HCT116 (cell line): ENCODE data around the gene OSGIN1. TPM values are rescaled to one million over a fixed set of nuclear protein-coding genes. Genes with fewer than 3 reads are reported as not detected.

Source experiments
- ATAC-seq: fragments of 200-7000 bp; cut with Tn5 transposase; 2 replicates; pipeline ENCODE4 v1.9.1; 2020; ENCODE audit warnings: mild to moderate bottlenecking, moderate library complexity
- BruUV-seq: library from RNA; stranded (reverse); fragments of 400-500 nt; replicated peaks from 2 replicates; lab custom pipeline; 2021; lab: Mats Ljungman, UMichigan
- CTCF ChIA-PET: fragments of 300-600 bp; sonication (Branson Sonifier 250); formaldehyde crosslinking; loops from one replicate; lab custom pipeline; 2021; ENCODE audit warnings: antibody characterized with exemption; lab: Charles Lee
- POLR2A ChIA-PET: fragments of 300-600, 350-600 bp; sonication (Branson Sonifier 250); formaldehyde crosslinking; loops from one replicate; lab custom pipeline; 2021; ENCODE audit warnings: antibody characterized with exemption; lab: Charles Lee
- RAD21 ChIA-PET, 2 experiments: fragments of 300-600 bp; sonication (Branson Sonifier 250); formaldehyde crosslinking; loops; one replicate each; lab custom pipeline; 2023; ENCODE audit warnings: low total read pairs in 2 of 2; ENCODE audit not compliant: uncharacterized antibody in 2 of 2, unreplicated experiment in 2 of 2, low non-redundant PET in 1 of 2; lab: Charles Lee
- DNase-seq: peaks from one replicate; pipeline ENCODE4 v3.0.0-alpha.2; 2010; ENCODE audit warnings: low read depth, low spot score
- H2AFZ ChIP-seq: fragments of 200-600 bp; shearing (Covaris generic), sonication (generic); 2 replicates; pipeline ENCODE4 v1.6.1; 2017; ENCODE audit warnings: low read depth, mixed run types, mixed read lengths, antibody characterized with exemption, low read length; ENCODE audit not compliant: poor library complexity, severe bottlenecking
- H3K27ac ChIP-seq: 2 replicates; pipeline ENCODE4 v1.5.1; 2012; ENCODE audit warnings: low read depth, low read length
- H3K27me3 ChIP-seq: fragments of 200-600 bp; sonication (generic); 2 replicates; pipeline ENCODE4 v1.6.1; 2016; ENCODE audit warnings: mixed run types, low read length, mixed read lengths; ENCODE audit not compliant: insufficient read depth
- H3K36me3 ChIP-seq, 2 experiments: fragments of 200-500 bp in 1 of 2; fragments of 200-600 bp in 1 of 2; sonication (Bioruptor generic) in 1 of 2; sonication (generic) in 1 of 2; 2 replicates each; pipeline versions ENCODE4 v1.5.1 to v1.6.1; 2014 to 2016; ENCODE audit warnings: low read length in 2 of 2, inconsistent platforms in 1 of 2, mixed read lengths in 1 of 2, mixed run types in 1 of 2; ENCODE audit not compliant: insufficient read depth in 2 of 2, control insufficient read depth in 1 of 2
- H3K4me1 ChIP-seq, 2 experiments: fragments of 200-600 bp in 1 of 2; sonication (generic) in 1 of 2; 2 replicates each; pipeline versions ENCODE4 v1.5.1 to v1.6.1; 2012 to 2017; ENCODE audit warnings: low read length in 2 of 2, inconsistent platforms in 1 of 2, mild to moderate bottlenecking in 1 of 2, mixed read lengths in 1 of 2, mixed run types in 1 of 2, moderate library complexity in 1 of 2; ENCODE audit not compliant: insufficient read depth in 2 of 2, control insufficient read depth in 1 of 2
- H3K4me2 ChIP-seq: fragments of 200-600 bp; sonication (generic); 2 replicates; pipeline ENCODE4 v1.6.1; 2017; ENCODE audit warnings: mixed run types, low read length, mixed read lengths
- H3K4me3 ChIP-seq, 2 experiments: fragments of 200-600 bp in 1 of 2; sonication (generic) in 1 of 2; replicated peaks in 1 of 2; 2 replicates each; pipeline ENCODE4 v1.5.1; 2011 to 2016; ENCODE audit warnings: low read length in 2 of 2, control low read depth in 1 of 2, low read depth in 1 of 2, mild to moderate bottlenecking in 1 of 2, mixed read lengths in 1 of 2, mixed run types in 1 of 2
- H3K79me2 ChIP-seq: fragments of 200-600 bp; sonication (generic); 2 replicates; pipeline ENCODE4 v1.6.1; 2017; ENCODE audit warnings: mild to moderate bottlenecking, mixed run types, low read length, moderate library complexity, mixed read lengths; ENCODE audit not compliant: insufficient read depth
- H3K9ac ChIP-seq: fragments of 200-600 bp; sonication (generic); 2 replicates; pipeline ENCODE4 v1.6.1; 2016; ENCODE audit warnings: low read length, mixed read lengths
- H3K9me2 ChIP-seq: fragments of 200-600 bp; sonication (generic), shearing (Covaris generic); 2 replicates; pipeline ENCODE4 v1.6.1; 2017; ENCODE audit warnings: mixed run types, mild to moderate bottlenecking, moderate library complexity; ENCODE audit not compliant: insufficient read depth
- H3K9me3 ChIP-seq, 2 experiments: fragments of 200-500 bp in 1 of 2; fragments of 200-600 bp in 1 of 2; sonication (Bioruptor generic) in 1 of 2; sonication (generic) in 1 of 2; 2 replicates each; pipeline ENCODE4 v1.6.1; 2014 to 2017; ENCODE audit warnings: low read length in 2 of 2, mixed read lengths in 2 of 2, inconsistent platforms in 1 of 2, low read depth in 1 of 2, mild to moderate bottlenecking in 1 of 2, mixed run types in 1 of 2, moderate library complexity in 1 of 2; ENCODE audit not compliant: control insufficient read depth in 1 of 2, insufficient read depth in 1 of 2
- H4K20me1 ChIP-seq: fragments of 200-600 bp; sonication (generic), shearing (Covaris generic); 2 replicates; pipeline ENCODE4 v1.6.1; 2017; ENCODE audit warnings: mixed run types, mild to moderate bottlenecking, moderate library complexity; ENCODE audit not compliant: insufficient read depth
- CBX3 ChIP-seq: IDR thresholded peaks from 2 replicates; pipeline ENCODE4 v1.6.1; 2012; ENCODE audit warnings: low read depth
- CEBPB ChIP-seq: IDR thresholded peaks from 2 replicates; pipeline ENCODE4 v1.6.1; 2012; ENCODE audit warnings: low read depth
- CTCF ChIP-seq, 3 experiments: fragments of 200-600 bp in 1 of 3; sonication (generic) in 1 of 3; IDR thresholded peaks in 2 of 3; conservative IDR thresholded peaks in 1 of 3; 2 replicates each; pipeline ENCODE4 v1.5.1; 2012 to 2017; ENCODE audit warnings: low read depth in 2 of 3, low read length in 2 of 3, antibody characterized with exemption in 1 of 3, borderline replicate concordance in 1 of 3, control low read depth in 1 of 3, mild to moderate bottlenecking in 1 of 3, mixed read lengths in 1 of 3, mixed run types in 1 of 3, moderate library complexity in 1 of 3; ENCODE audit not compliant: insufficient read depth in 1 of 3
- EZH2phosphoT487 ChIP-seq: fragments of 200-600 bp; IDR thresholded peaks from 2 replicates; pipeline ENCODE4 v1.6.1; 2018; ENCODE audit warnings: antibody characterized with exemption, borderline replicate concordance
- JUND ChIP-seq: IDR thresholded peaks from 2 replicates; pipeline ENCODE4 v1.6.1; 2012
- SP1 ChIP-seq: IDR thresholded peaks from 2 replicates; pipeline ENCODE4 v1.6.1; 2012; ENCODE audit warnings: low read depth
- ZFX ChIP-seq: fragments of 450-650 bp; IDR thresholded peaks from 2 replicates; pipeline ENCODE4 v1.6.1; 2017
- intact Hi-C: fragments of 100-400 bp; cut with micrococcal nuclease; formaldehyde crosslinking; loops from 2 replicates; pipeline ENCODE4 v1.10.0; 2022
- total RNA-seq: library from RNA; stranded (reverse); gene quantifications from one replicate; pipeline ENCODE4 v1.2.1, GENCODE V29; 2021; ENCODE audit not compliant: unreplicated experiment

The OSGIN1 gene
- total RNA-seq, 1 experiment from 2014 or later: 19.8 TPM

DNA sequence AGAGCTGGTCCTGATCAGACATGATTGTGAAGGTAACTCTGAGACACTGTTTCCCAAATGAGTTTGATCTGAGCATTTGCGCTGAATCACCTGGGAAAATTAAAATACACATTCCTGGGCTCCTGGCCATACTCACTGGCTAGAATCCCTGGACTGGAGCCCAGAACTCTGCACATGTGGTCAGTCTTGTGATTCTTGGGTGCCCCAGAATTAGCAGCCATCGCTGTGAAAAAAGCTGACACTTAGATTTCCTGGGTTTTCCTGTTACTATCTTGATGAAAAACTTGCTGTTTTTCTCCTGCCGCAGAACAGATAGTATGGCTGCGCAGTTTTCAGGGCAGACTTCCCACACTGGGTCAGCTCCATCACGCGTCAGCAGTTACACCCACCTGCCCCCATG is 39.6 kb downstream of the OSGIN1 start:
- no peak for TF ChIP-seq ZFX
- TF ChIP-seq CTCF (IDR thresholded peaks at IDR 0.05 in 2 of 3, conservative IDR thresholded peaks at IDR 0.05 in 1 of 3; ENCODE audit: borderline replicate concordance in 1 of 3, insufficient read depth in 1 of 3, low read depth in 2 of 3, low read length in 2 of 3): no peak
- ChIA-PET CTCF (interaction anchor here (0.9 kb wide), 1 partner anchor 73 kb away, joined by 4 read pairs; no protein-coding TSS in a partner anchor), RAD21 (no interaction called here), POLR2A (no interaction called here)
- Histone ChIP-seq H3K4me2 (no peak overlapping the region), H3K9ac (no peak overlapping the region), H3K27ac (no peak overlapping the region), H3K36me3 (no peaks in the 10 kb centered on the region), H3K9me2 (no peaks in the 10 kb centered on the region), H3K79me2 (no peaks in the 10 kb centered on the region), H3K4me3 (no peak overlapping the region), H4K20me1 (no peaks in the 10 kb centered on the region), H3K4me1 (peaks cover 0 to 8% of the 10 kb centered on the region in 2 experiments; a peak in 1 of 4 replicates), H2AFZ (no peak overlapping the region), H3K9me3 (no peaks in the 10 kb centered on the region), H3K27me3 (peaks cover 22% of the 10 kb centered on the region)
- no peak for ATAC-seq
- intact Hi-C loops: no loop called here
- no TSS peak for BruUV-seq
- no peak for DNase-seq

DNA sequence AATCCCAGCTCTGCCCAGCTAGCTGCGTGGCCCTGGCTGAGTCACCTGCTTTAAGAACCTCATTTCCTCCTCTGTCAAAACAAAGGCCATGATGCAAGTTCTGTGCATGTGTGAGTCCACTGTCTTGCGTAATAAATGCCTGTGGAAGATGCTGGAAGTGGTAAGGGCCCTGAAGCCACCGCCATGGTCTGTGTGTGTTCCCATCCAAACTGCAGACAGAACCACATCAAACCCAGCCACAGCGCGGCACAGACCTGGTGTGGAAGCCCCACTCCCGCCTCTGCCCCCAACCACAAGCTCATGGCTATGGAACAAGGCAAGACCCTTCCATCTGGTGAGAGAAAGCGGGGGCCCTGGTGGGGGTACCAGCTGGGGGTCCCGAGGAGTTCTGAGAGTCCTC is 41.0 kb downstream of the OSGIN1 start:
- ChIA-PET POLR2A (no interaction called here), RAD21 (interaction anchor here in 1 of 2 experiments (0.7 kb wide), 1 partner anchor 24 kb away, joined by 3 read pairs; no protein-coding TSS in a partner anchor), CTCF (interaction anchor here (1.0 kb wide), 2 partner anchors 11 to 20 kb away, joined by 3 read pairs; no protein-coding TSS in a partner anchor)
- Histone ChIP-seq H4K20me1 (no peaks in the 10 kb centered on the region), H3K4me2 (no peak overlapping the region), H3K79me2 (no peaks in the 10 kb centered on the region), H3K4me3 (no peak overlapping the region), H3K4me1 (peaks cover 0 to 8% of the 10 kb centered on the region in 2 experiments; a peak in 1 of 4 replicates), H3K9me2 (no peaks in the 10 kb centered on the region), H3K36me3 (no peaks in the 10 kb centered on the region), H3K27ac (no peak overlapping the region), H3K27me3 (peaks cover 8% of the 10 kb centered on the region; the same call in 1 of the 2 replicates), H2AFZ (no peak overlapping the region), H3K9ac (no peak overlapping the region), H3K9me3 (no peaks in the 10 kb centered on the region)
- TF ChIP-seq SP1 (no peak), CTCF (IDR thresholded peaks at IDR 0.05 in 2 of 3, conservative IDR thresholded peaks at IDR 0.05 in 1 of 3; ENCODE audit: borderline replicate concordance in 1 of 3, insufficient read depth in 1 of 3, low read depth in 2 of 3, low read length in 2 of 3) (no peak), CEBPB (peak; percentile 99), EZH2phosphoT487 (no peak), CBX3 (no peak), JUND (no peak)
- intact Hi-C loops: loop anchor here (1.0 kb wide), 1 partner anchor 44 kb away; no protein-coding TSS in a partner anchor
- peak; percentile 31 for DNase-seq
- ATAC-seq: no peak
- BruUV-seq: no TSS peak
